HEK293 (cell line): ENCODE measurements around the gene GAL3ST3.

Source experiments
- KLF7 ChIP-seq: fragments of 450-650 bp; formaldehyde crosslinking; IDR thresholded peaks from 2 replicates; pipeline ENCODE4 v1.5.1; 2016; ENCODE audit warnings: missing biosample characterization, missing genetic modification characterization, borderline replicate concordance
- MYNN ChIP-seq: fragments of 450-650 bp; formaldehyde crosslinking; IDR thresholded peaks from 2 replicates; pipeline ENCODE4 v1.5.1; 2016; ENCODE audit warnings: missing biosample characterization, missing genetic modification characterization, borderline replicate concordance
- SP7 ChIP-seq: fragments of 450-650 bp; formaldehyde crosslinking; IDR thresholded peaks from 2 replicates; pipeline ENCODE4 v1.5.1; 2016; ENCODE audit warnings: missing biosample characterization, missing genetic modification characterization
- ZNF121 ChIP-seq: fragments of 450-650 bp; formaldehyde crosslinking; IDR thresholded peaks from 2 replicates; pipeline ENCODE4 v1.5.1; 2016; ENCODE audit warnings: missing biosample characterization, missing genetic modification characterization
- ZNF24 ChIP-seq: fragments of 450-650 bp; formaldehyde crosslinking; IDR thresholded peaks from 2 replicates; pipeline ENCODE4 v1.5.1; 2016; ENCODE audit warnings: missing biosample characterization, missing genetic modification characterization
- ZNF530 ChIP-seq: fragments of 450-650 bp; formaldehyde crosslinking; IDR thresholded peaks from 2 replicates; pipeline ENCODE4 v1.5.1; 2016; ENCODE audit warnings: low read depth, missing biosample characterization, missing genetic modification characterization
- ZNF561 ChIP-seq: fragments of 450-650 bp; IDR thresholded peaks from 2 replicates; pipeline ENCODE4 v1.5.1; 2018; ENCODE audit warnings: missing biosample characterization, missing genetic modification characterization, borderline replicate concordance
- TF ChIP-seq, protein P1 (sequence below): fragments of 450-650 bp; formaldehyde crosslinking; conservative IDR thresholded peaks from 2 replicates; pipeline ENCODE4 v1.5.1; 2016; ENCODE audit warnings: low read depth, missing biosample characterization, missing genetic modification characterization
- TF ChIP-seq, protein P2 (sequence below): fragments of 450-650 bp; formaldehyde crosslinking; IDR thresholded peaks from 2 replicates; pipeline ENCODE4 v1.5.1; 2016; ENCODE audit warnings: missing biosample characterization, missing genetic modification characterization
- TF ChIP-seq, protein P3 (sequence below): fragments of 450-650 bp; formaldehyde crosslinking; IDR thresholded peaks from 2 replicates; pipeline ENCODE4 v1.5.1; 2016; ENCODE audit warnings: missing biosample characterization, missing genetic modification characterization

DNA sequence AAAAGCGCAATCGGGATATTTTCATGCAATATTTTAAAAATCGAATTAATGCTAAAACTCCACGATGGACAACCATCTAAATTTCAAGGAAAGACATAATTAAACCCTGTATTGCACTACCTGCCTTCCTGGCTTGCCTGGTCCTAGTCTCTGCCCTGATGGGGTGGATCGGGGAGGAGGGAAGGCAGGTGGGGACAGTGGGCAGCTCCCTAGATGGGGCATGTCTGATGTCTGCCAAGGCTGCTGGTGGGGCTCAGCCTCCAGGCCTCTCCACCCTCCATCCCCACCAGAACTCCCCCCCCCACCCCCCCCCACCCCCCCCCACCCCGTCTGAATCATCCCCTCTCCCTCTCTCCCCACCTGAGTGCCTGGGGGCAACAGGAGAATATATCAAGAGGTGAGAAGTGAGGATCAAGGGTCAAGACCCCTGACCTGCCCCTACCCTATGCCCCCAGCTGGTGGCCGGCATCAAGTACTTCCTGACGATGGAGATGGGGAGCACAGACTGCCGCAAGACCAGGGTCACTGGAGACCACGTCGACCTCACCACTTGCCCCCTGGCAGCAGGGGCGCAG is 36.5 kb downstream of the GAL3ST3 start:
- TF ChIP-seq ZNF24 (tag by site-specific recombination) = no peak
- no peak for TF ChIP-seq ZNF121 (tag by site-specific recombination)
- TF ChIP-seq, protein P1, sequence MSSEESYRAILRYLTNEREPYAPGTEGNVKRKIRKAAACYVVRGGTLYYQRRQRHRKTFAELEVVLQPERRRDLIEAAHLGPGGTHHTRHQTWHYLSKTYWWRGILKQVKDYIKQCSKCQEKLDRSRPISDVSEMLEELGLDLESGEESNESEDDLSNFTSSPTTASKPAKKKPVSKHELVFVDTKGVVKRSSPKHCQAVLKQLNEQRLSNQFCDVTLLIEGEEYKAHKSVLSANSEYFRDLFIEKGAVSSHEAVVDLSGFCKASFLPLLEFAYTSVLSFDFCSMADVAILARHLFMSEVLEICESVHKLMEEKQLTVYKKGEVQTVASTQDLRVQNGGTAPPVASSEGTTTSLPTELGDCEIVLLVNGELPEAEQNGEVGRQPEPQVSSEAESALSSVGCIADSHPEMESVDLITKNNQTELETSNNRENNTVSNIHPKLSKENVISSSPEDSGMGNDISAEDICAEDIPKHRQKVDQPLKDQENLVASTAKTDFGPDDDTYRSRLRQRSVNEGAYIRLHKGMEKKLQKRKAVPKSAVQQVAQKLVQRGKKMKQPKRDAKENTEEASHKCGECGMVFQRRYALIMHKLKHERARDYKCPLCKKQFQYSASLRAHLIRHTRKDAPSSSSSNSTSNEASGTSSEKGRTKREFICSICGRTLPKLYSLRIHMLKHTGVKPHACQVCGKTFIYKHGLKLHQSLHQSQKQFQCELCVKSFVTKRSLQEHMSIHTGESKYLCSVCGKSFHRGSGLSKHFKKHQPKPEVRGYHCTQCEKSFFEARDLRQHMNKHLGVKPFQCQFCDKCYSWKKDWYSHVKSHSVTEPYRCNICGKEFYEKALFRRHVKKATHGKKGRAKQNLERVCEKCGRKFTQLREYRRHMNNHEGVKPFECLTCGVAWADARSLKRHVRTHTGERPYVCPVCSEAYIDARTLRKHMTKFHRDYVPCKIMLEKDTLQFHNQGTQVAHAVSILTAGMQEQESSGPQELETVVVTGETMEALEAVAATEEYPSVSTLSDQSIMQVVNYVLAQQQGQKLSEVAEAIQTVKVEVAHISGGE (tag by site-specific recombination) = no peak
- TF ChIP-seq, protein P2, sequence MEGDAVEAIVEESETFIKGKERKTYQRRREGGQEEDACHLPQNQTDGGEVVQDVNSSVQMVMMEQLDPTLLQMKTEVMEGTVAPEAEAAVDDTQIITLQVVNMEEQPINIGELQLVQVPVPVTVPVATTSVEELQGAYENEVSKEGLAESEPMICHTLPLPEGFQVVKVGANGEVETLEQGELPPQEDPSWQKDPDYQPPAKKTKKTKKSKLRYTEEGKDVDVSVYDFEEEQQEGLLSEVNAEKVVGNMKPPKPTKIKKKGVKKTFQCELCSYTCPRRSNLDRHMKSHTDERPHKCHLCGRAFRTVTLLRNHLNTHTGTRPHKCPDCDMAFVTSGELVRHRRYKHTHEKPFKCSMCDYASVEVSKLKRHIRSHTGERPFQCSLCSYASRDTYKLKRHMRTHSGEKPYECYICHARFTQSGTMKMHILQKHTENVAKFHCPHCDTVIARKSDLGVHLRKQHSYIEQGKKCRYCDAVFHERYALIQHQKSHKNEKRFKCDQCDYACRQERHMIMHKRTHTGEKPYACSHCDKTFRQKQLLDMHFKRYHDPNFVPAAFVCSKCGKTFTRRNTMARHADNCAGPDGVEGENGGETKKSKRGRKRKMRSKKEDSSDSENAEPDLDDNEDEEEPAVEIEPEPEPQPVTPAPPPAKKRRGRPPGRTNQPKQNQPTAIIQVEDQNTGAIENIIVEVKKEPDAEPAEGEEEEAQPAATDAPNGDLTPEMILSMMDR = no peak
- no peak for TF ChIP-seq SP7 (tag by site-specific recombination)
- no peak for TF ChIP-seq MYNN (tag by site-specific recombination)
- no peak for TF ChIP-seq KLF7 (tag by site-specific recombination)
- no peak for TF ChIP-seq ZNF530 (tag by site-specific recombination)
- TF ChIP-seq ZNF561 (tag by site-specific recombination) = no peak
- TF ChIP-seq, protein P3, sequence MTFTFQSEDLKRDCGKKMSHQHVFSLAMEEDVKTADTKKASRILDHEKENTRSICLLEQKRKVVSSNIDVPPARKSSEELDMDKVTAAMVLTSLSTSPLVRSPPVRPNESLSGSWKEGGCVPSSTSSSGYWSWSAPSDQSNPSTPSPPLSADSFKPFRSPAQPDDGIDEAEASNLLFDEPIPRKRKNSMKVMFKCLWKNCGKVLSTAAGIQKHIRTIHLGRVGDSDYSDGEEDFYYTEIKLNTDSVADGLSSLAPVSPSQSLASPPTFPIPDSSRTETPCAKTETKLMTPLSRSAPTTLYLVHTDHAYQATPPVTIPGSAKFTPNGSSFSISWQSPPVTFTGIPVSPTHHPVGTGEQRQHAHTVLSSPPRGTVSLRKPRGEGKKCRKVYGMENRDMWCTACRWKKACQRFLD (tag by site-specific recombination) = no peak
